WTC11 (cell line): ENCODE measurements around the gene C10orf105. TPM values are rescaled to one million over a fixed set of nuclear protein-coding genes. Genes with fewer than 3 reads are reported as not detected.

Experiments
- ATAC-seq: fragments of 200-7000 bp; cut with Tn5 transposase; 2 replicates; pipeline ENCODE4 v1.10.0; 2021; ENCODE audit warnings: mild to moderate bottlenecking, moderate library complexity
- CTCF ChIA-PET: fragments of 300-600 bp; sonication (Branson Sonifier 250); formaldehyde crosslinking; loops from one replicate; lab custom pipeline; 2021; ENCODE audit warnings: antibody characterized with exemption; lab: Charles Lee
- POLR2A ChIA-PET: fragments of 350-600 bp; sonication (Branson Sonifier 250); formaldehyde crosslinking; loops from one replicate; lab custom pipeline; 2021; ENCODE audit warnings: antibody characterized with exemption; lab: Charles Lee
- DNase-seq: peaks from one replicate; pipeline ENCODE4 v3.0.0; 2021; ENCODE audit warnings: low spot score
- H3K27ac Mint-ChIP-seq: 2 replicates; pipeline ENCODE4 v1.8.0; 2021; ENCODE audit warnings: mixed read lengths
- H3K27me3 Mint-ChIP-seq: 2 replicates; pipeline ENCODE4 v1.8.0; 2021; ENCODE audit warnings: low read depth, mild to moderate bottlenecking, moderate library complexity, mixed read lengths
- H3K36me3 Mint-ChIP-seq: 2 replicates; pipeline ENCODE4 v1.8.0; 2021; ENCODE audit warnings: mixed read lengths
- H3K4me1 Mint-ChIP-seq: 2 replicates; pipeline ENCODE4 v1.8.0; 2022; ENCODE audit warnings: mixed read lengths
- H3K4me3 Mint-ChIP-seq: 2 replicates; pipeline ENCODE4 v1.8.0; 2021; ENCODE audit warnings: mild to moderate bottlenecking, moderate library complexity, mixed read lengths
- H3K9me3 Mint-ChIP-seq: 2 replicates; pipeline ENCODE4 v1.8.0; 2021; ENCODE audit warnings: mixed read lengths
- ARID4B ChIP-seq: sonication (generic); formaldehyde crosslinking; IDR thresholded peaks from 2 replicates; pipeline ENCODE4 v1.8.0; 2023; ENCODE audit warnings: missing genetic modification reagents, mild to moderate bottlenecking, borderline replicate concordance
- ELF4 ChIP-seq: sonication (generic); formaldehyde crosslinking; IDR thresholded peaks from 2 replicates; pipeline ENCODE4 v1.8.1; 2022; ENCODE audit warnings: low read depth, mild to moderate bottlenecking, moderate library complexity, missing genetic modification reagents
- GTF2I ChIP-seq: fragments of 250-450 bp; sonication (Bioruptor Pico); conservative IDR thresholded peaks from 2 replicates; pipeline ENCODE4 v1.4.0; 2021; ENCODE audit warnings: mild to moderate bottlenecking
- HMGA2 ChIP-seq: fragments of 250-450 bp; sonication (Bioruptor Pico); IDR thresholded peaks from 2 replicates; pipeline ENCODE4 v1.4.0; 2021; ENCODE audit warnings: mild to moderate bottlenecking, moderate library complexity
- HMGXB4 ChIP-seq: sonication (generic); formaldehyde crosslinking; IDR thresholded peaks from 2 replicates; pipeline ENCODE4 v1.8.1; 2023; ENCODE audit warnings: mild to moderate bottlenecking, moderate library complexity, missing genetic modification reagents
- MLX ChIP-seq: sonication (generic); formaldehyde crosslinking; IDR thresholded peaks from 2 replicates; pipeline ENCODE4 v1.8.1; 2023; ENCODE audit warnings: mild to moderate bottlenecking, missing genetic modification reagents, moderate library complexity
- NFATC4 ChIP-seq: fragments of 250-450 bp; sonication (Bioruptor Pico); IDR thresholded peaks from 2 replicates; pipeline ENCODE4 v1.9.0; 2021; ENCODE audit warnings: mild to moderate bottlenecking
- NFYB ChIP-seq: sonication (generic); formaldehyde crosslinking; conservative IDR thresholded peaks from 2 replicates; pipeline ENCODE4 v1.8.0; 2022; ENCODE audit warnings: low read depth, missing genetic modification reagents
- PRDM15 ChIP-seq: sonication (generic); formaldehyde crosslinking; IDR thresholded peaks from 2 replicates; pipeline ENCODE4 v1.8.0; 2022; ENCODE audit warnings: missing genetic modification reagents
- SMAD3 ChIP-seq: sonication (generic); formaldehyde crosslinking; IDR thresholded peaks from 2 replicates; pipeline ENCODE4 v1.8.0; 2022; ENCODE audit warnings: missing genetic modification reagents, mild to moderate bottlenecking, borderline replicate concordance
- SMAD4 ChIP-seq: sonication (generic); formaldehyde crosslinking; IDR thresholded peaks from 2 replicates; pipeline ENCODE4 v1.8.0; 2022; ENCODE audit warnings: mild to moderate bottlenecking, missing genetic modification reagents
- ZNF138 ChIP-seq: sonication (generic); formaldehyde crosslinking; conservative IDR thresholded peaks from 2 replicates; pipeline ENCODE4 v1.8.1; 2022; ENCODE audit warnings: mild to moderate bottlenecking, moderate library complexity, missing genetic modification reagents
- ZNF219 ChIP-seq: sonication (generic); formaldehyde crosslinking; IDR thresholded peaks from 2 replicates; pipeline ENCODE4 v1.8.0; 2023; ENCODE audit warnings: missing genetic modification reagents, mild to moderate bottlenecking, borderline replicate concordance
- ZNF232 ChIP-seq: sonication (generic); formaldehyde crosslinking; IDR thresholded peaks from 2 replicates; pipeline ENCODE4 v1.8.0; 2022; ENCODE audit warnings: mild to moderate bottlenecking, missing genetic modification reagents
- ZNF317 ChIP-seq: sonication (generic); formaldehyde crosslinking; IDR thresholded peaks from 2 replicates; pipeline ENCODE4 v1.8.1; 2023; ENCODE audit warnings: low read depth, mild to moderate bottlenecking, moderate library complexity, missing genetic modification reagents, borderline replicate concordance
- total RNA-seq: library from RNA; stranded (reverse); gene quantifications from 3 replicates; pipeline ENCODE4 v1.2.3, GENCODE V29; 2021
- TF ChIP-seq, protein P1 (sequence below): sonication (generic); formaldehyde crosslinking; IDR thresholded peaks from 2 replicates; pipeline ENCODE4 v1.8.1; 2023; ENCODE audit warnings: mild to moderate bottlenecking, missing genetic modification reagents, moderate library complexity
- TF ChIP-seq, protein P2 (sequence below): sonication (generic); formaldehyde crosslinking; IDR thresholded peaks from 2 replicates; pipeline ENCODE4 v1.8.1; 2022; ENCODE audit warnings: mild to moderate bottlenecking, missing genetic modification reagents, moderate library complexity, borderline replicate concordance
- TF ChIP-seq, protein P3 (sequence below): sonication (generic); formaldehyde crosslinking; IDR thresholded peaks from 2 replicates; pipeline ENCODE4 v1.8.0; 2023; ENCODE audit warnings: missing genetic modification reagents

The C10orf105 gene
- total RNA-seq, 1 experiment from 2014 or later, result 0.48 TPM

DNA sequence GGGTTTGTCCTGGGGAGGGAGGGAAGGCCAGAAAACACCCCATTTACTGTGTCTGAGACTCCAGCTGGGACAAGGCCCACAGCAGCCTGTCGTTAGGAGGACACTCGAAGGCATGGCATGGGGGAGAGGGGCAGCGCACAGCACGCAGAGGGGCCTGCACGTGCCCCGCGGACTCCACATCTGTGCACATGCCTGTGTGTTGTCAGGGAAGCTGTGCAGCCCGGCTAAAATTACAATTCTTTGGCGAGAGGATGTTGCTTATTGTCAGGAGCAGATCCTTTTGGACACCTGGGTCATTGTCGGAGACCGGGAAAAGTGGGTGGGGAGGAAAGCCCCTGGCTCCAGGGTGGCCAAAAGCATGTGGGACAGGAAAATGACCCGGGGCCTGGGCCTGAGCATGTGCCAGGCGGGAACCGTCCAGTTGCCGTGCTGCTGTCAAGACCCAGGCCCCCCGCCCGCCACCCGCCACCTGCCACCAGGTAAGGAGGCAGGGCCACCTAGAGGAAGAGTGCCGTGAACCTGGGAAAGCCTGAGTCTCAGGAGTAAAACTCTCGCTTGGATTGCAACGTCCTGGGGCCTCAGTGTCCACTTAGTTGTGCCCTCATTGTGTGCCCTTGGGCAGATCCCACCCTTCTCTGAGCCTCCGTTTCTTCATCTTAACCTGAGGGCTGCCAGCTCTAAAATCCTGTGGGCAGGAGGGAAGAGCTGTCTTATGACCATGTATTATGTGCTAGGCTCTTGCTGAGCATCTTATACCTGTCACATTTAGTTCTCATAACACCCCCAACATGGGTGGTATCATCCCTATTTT, 46.5 kb upstream of the C10orf105 start:
- ChIA-PET CTCF (interaction anchor here (2.1 to 4.9 kb wide), 2 partner anchors 7 to 19 kb away, joined by 5 to 22 read pairs; partner anchors contain the start of gene VSIR), POLR2A (no interaction called here)
- Mint-ChIP-seq H3K4me3 (no peak overlapping the region), H3K27me3 (no peaks in the 10 kb centered on the region), H3K36me3 (no peaks in the 10 kb centered on the region), H3K9me3 (no peaks in the 10 kb centered on the region), H3K27ac (no peak overlapping the region), H3K4me1 (peaks cover 4% of the 10 kb centered on the region)
- no peak for TF ChIP-seq SMAD4
- no peak for ATAC-seq
- DNase-seq, result no peak

DNA sequence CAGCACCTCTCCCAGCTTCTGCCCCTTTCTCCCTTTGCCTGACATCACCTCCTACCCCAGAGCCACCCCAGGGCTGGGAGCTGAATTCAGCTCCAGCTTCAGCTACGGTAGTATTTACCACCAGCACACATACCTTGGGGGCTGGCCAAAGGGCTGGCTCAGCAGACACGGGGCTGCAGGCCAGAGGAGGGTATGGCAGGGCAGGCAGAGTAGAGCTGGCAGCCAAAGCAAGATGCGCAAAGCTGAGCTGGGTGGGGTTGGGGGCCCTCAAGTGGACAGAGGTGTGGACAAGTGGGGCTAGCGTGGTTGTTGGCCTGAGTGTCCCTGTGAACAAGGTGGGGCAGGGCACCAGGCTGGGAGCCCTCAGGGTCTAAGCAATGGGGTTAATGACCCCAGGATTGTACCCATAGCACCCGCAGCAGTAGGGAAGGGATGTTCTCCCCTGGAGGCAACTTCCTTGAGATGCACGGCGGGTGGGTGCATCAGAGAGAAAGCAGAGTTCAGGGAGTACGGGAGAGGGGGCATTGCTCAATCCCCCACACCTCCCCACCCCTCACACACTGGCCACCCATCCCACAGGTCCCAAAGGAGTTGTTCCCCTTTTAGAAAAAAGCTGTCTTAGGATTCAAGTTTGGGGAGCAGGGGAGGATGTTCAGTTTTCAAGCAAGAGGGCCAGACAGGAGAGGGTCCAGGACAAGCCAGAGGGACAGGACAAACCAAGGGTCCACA, 45.8 kb upstream of the C10orf105 start:
- POLR2A ChIA-PET, result interaction anchor here (0.9 kb wide), 1 partner anchor 106 kb away, joined by 3 read pairs; no protein-coding TSS in a partner anchor
- no peak overlapping the region for H3K27ac Mint-ChIP-seq
- ATAC-seq, result no peak
- no peaks in the 10 kb centered on the region for H3K36me3 Mint-ChIP-seq
- CTCF ChIA-PET, result interaction anchor here (0.7 to 4.9 kb wide), 5 partner anchors 8 to 191 kb away, joined by 3 to 22 read pairs (median 3); partner anchors contain the start of gene VSIR
- peaks cover 4% of the 10 kb centered on the region for H3K4me1 Mint-ChIP-seq
- H3K27me3 Mint-ChIP-seq, result no peaks in the 10 kb centered on the region
- no peaks in the 10 kb centered on the region for H3K9me3 Mint-ChIP-seq
- DNase-seq, result no peak
- H3K4me3 Mint-ChIP-seq, result no peak overlapping the region
- TF ChIP-seq ARID4B (CRISPR knock-in tag) (no peak), ELF4 (CRISPR knock-in tag) (no peak), ZNF138 (no peak), HMGA2 (no peak), MLX (no peak), NFYB (CRISPR knock-in tag) (no peak), PRDM15 (CRISPR knock-in tag) (no peak), ZNF317 (no peak), ZNF232 (CRISPR knock-in tag) (no peak), ZNF219 (no peak), GTF2I (no peak), HMGXB4 (CRISPR knock-in tag) (no peak), SMAD3 (CRISPR knock-in tag) (no peak), NFATC4 (CRISPR knock-in tag) (no peak)
- TF ChIP-seq, protein P1, sequence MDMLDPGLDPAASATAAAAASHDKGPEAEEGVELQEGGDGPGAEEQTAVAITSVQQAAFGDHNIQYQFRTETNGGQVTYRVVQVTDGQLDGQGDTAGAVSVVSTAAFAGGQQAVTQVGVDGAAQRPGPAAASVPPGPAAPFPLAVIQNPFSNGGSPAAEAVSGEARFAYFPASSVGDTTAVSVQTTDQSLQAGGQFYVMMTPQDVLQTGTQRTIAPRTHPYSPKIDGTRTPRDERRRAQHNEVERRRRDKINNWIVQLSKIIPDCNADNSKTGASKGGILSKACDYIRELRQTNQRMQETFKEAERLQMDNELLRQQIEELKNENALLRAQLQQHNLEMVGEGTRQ, result no peak
- TF ChIP-seq, protein P2, sequence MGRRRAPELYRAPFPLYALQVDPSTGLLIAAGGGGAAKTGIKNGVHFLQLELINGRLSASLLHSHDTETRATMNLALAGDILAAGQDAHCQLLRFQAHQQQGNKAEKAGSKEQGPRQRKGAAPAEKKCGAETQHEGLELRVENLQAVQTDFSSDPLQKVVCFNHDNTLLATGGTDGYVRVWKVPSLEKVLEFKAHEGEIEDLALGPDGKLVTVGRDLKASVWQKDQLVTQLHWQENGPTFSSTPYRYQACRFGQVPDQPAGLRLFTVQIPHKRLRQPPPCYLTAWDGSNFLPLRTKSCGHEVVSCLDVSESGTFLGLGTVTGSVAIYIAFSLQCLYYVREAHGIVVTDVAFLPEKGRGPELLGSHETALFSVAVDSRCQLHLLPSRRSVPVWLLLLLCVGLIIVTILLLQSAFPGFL (CRISPR knock-in tag), result no peak
- TF ChIP-seq, protein P3, sequence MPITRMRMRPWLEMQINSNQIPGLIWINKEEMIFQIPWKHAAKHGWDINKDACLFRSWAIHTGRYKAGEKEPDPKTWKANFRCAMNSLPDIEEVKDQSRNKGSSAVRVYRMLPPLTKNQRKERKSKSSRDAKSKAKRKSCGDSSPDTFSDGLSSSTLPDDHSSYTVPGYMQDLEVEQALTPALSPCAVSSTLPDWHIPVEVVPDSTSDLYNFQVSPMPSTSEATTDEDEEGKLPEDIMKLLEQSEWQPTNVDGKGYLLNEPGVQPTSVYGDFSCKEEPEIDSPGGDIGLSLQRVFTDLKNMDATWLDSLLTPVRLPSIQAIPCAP (CRISPR knock-in tag), result no peak
